Kidney (tissue), 14 donors: ENCODE results near the gene CSTB. TPM values are rescaled to one million over a fixed set of nuclear protein-coding genes. Genes with fewer than 3 reads are reported as not detected.

Experiments used
- DNase-seq, 5 donors: peaks; one replicate each; pipeline ENCODE4 v3.0.0-alpha.2; 2013 to 2020
- FAIRE-seq: peaks from 2 replicates; lab custom pipeline; 2012; peaks lifted over from hg19 to GRCh38; lab: Jason Lieb, UNC
- H3K27ac ChIP-seq, 2 donors: one replicate each; pipeline ENCODE4 v1.7.0; 2013; ENCODE audit warnings: low read depth in 2 of 2, low read length in 2 of 2, inconsistent platforms in 1 of 2
- H3K27me3 ChIP-seq: one replicate; pipeline ENCODE4 v1.7.1; 2013; ENCODE audit warnings: low read length, inconsistent platforms; ENCODE audit not compliant: control insufficient read depth, insufficient read depth
- H3K36me3 ChIP-seq, 3 donors: one replicate each; pipeline versions ENCODE4 v1.7.0 to v1.7.1; 2013; ENCODE audit warnings: low read length in 3 of 3, control low read depth in 1 of 3, inconsistent platforms in 1 of 3; ENCODE audit not compliant: insufficient read depth in 3 of 3, control insufficient read depth in 2 of 3
- H3K4me1 ChIP-seq, 3 donors: one replicate each; pipeline versions ENCODE4 v1.7.0 to v1.7.1; 2013; ENCODE audit warnings: low read length in 3 of 3, inconsistent platforms in 1 of 3, low read depth in 1 of 3; ENCODE audit not compliant: control insufficient read depth in 2 of 3, insufficient read depth in 2 of 3
- H3K4me3 ChIP-seq, 3 donors: one replicate each; pipeline versions ENCODE4 v1.7.0 to v1.8.1; 2013; ENCODE audit warnings: low read length in 3 of 3, control low read depth in 1 of 3, inconsistent platforms in 1 of 3
- H3K9ac ChIP-seq, 3 donors: one replicate each; pipeline versions ENCODE4 v1.7.0 to v1.7.1; 2013; ENCODE audit warnings: low read length in 3 of 3, control low read depth in 1 of 3, inconsistent platforms in 1 of 3
- H3K9me3 ChIP-seq, 3 donors: one replicate each; pipeline versions ENCODE4 v1.7.0 to v1.7.1; 2013; ENCODE audit warnings: low read length in 3 of 3, control low read depth in 1 of 3, inconsistent platforms in 1 of 3; ENCODE audit not compliant: control insufficient read depth in 2 of 3, insufficient read depth in 1 of 3
- CTCF ChIP-seq: IDR thresholded peaks from 3 replicates; pipeline ENCODE4 v1.5.1; 2012; ENCODE audit warnings: mild to moderate bottlenecking, moderate library complexity, borderline replicate concordance; ENCODE audit not compliant: insufficient read depth; ENCODE audit errors: extremely low read depth
- intact Hi-C: fragments of 100-400 bp; cut with DNase I; formaldehyde crosslinking; loops from one replicate; pipeline ENCODE4 v1.11.1; 2022
- polyA plus RNA-seq: library from polyadenylated mRNA; stranded (reverse); fragments of 350-450 nt; fragmentation: Illumina TruSeq; extraction: RNeasy Lipid Tissue Mini Kit (QIAGEN cat#74804); gene quantifications from one replicate; pipeline ENCODE4 v1.2.3, GENCODE V29; 2014; ENCODE audit warnings: low read depth, low replicate concordance; ENCODE audit not compliant: insufficient read depth
- total RNA-seq: library from RNA; stranded (reverse); fragmentation: NEBNext Ultra II Directional; extraction: Animal tissue kit (Norgen Biotek cat#: 25700); gene quantifications from one replicate; pipeline ENCODE4 v1.2.1, GENCODE V29; 2021
- donor health status: control.
- donor health status: control.
- donor health status: control.
- donor health status: control.
- donor health status: control.
- donor health status: DM: yes; HTN: yes; CAD: no.
- donor health status: Normal renal cell carcinoma (clear cell type).

The CSTB gene
- total and polyA plus RNA-seq, 2 donors from 2014 or later, result 74.5 to 97.8 TPM

GRCh38 chr21:43782431-43783097 lies 6.5 kb upstream of the CSTB start:
- no peak overlapping the region for H3K9ac ChIP-seq
- H3K27me3 ChIP-seq, result no peaks in the 10 kb centered on the region
- no peak overlapping the region for H3K27ac ChIP-seq
- H3K9me3 ChIP-seq, result no peaks in the 10 kb centered on the region
- TF ChIP-seq CTCF, result no peak
- DNase-seq (no peak), FAIRE-seq (no peak)
- intact Hi-C loops, result no loop called here
- no peaks in the 10 kb centered on the region for H3K36me3 ChIP-seq
- no peaks in the 10 kb centered on the region for H3K4me1 ChIP-seq
- H3K4me3 ChIP-seq, result no peak overlapping the region

GRCh38 chr21:43781846-43782245 lies 5.7 kb upstream of the CSTB start:
- FAIRE-seq (no peak), DNase-seq (no peak)
- Histone ChIP-seq H3K27ac (no peak overlapping the region), H3K4me1 (no peaks in the 10 kb centered on the region), H3K27me3 (no peaks in the 10 kb centered on the region), H3K4me3 (no peak overlapping the region), H3K9me3 (no peaks in the 10 kb centered on the region), H3K9ac (no peak overlapping the region), H3K36me3 (no peaks in the 10 kb centered on the region)
- TF ChIP-seq CTCF, result no peak
- intact Hi-C loops, result no loop called here

GRCh38 chr21:43779660-43780059 lies 3.6 kb upstream of the CSTB start:
- H3K9ac ChIP-seq, result no peak overlapping the region
- H3K27me3 ChIP-seq, result no peaks in the 10 kb centered on the region
- peaks cover 0 to 4% (median 0%) of the 10 kb centered on the region in 3 donors for H3K4me1 ChIP-seq
- TF ChIP-seq CTCF, result no peak
- H3K9me3 ChIP-seq, result no peaks in the 10 kb centered on the region
- intact Hi-C loops, result no loop called here
- no peak for FAIRE-seq
- no peak overlapping the region for H3K27ac ChIP-seq
- DNase-seq, result no peak
- H3K36me3 ChIP-seq, result no peaks in the 10 kb centered on the region
- no peak overlapping the region for H3K4me3 ChIP-seq
